ENCODE measurements around the gene ATP2A1.
"Not testable (repeated sequence)": the region's sequence is repeated elsewhere in the genome, so short reads cannot be mapped to it uniquely, and the experiment has no call there.

The ATP2A1 gene

GRCh38 chr16:28859326-28859725, 19.0 kb upstream of the ATP2A1 start:
- Histone ChIP-seq H3K27ac (ENCODE audit: low read depth, low read length, severe bottlenecking) (no peak overlapping the region), H3K4me3 (ENCODE audit: extremely low read depth, insufficient read depth, low read length, poor library complexity, severe bottlenecking) (no peak overlapping the region), H3K36me3 (ENCODE audit: control insufficient read depth, insufficient read depth, low read length) (no peaks in the 10 kb centered on the region), H3K9me3 (ENCODE audit: control insufficient read depth, low read length) (no peaks in the 10 kb centered on the region), H3K4me1 (ENCODE audit: control insufficient read depth, insufficient read depth, low read length, poor library complexity, severe bottlenecking) (no peaks in the 10 kb centered on the region)
- 50 to 57% methylated on average over 2 to 3 of the region's 4 CpGs for WGBS, 2 experiments (ENCODE audit: insufficient coverage in 2 of 2)

- H3K4me3 ChIP-seq (ENCODE audit: extremely low read depth, insufficient read depth, low read length, poor library complexity, severe bottlenecking), result peak overlapping the region; percentile 96
- no peaks in the 10 kb centered on the region for H3K9me3 ChIP-seq (ENCODE audit: control insufficient read depth, low read length)
- peak overlapping the region; percentile 95 for H3K27ac ChIP-seq (ENCODE audit: low read depth, low read length, severe bottlenecking)
- WGBS, 2 experiments (ENCODE audit: insufficient coverage in 2 of 2), result 8% methylated on average over 29 to 34 of the region's 42 CpGs
- peaks cover 8% of the 10 kb centered on the region for H3K4me1 ChIP-seq (ENCODE audit: control insufficient read depth, insufficient read depth, low read length, poor library complexity, severe bottlenecking)
- peaks cover 30% of the 10 kb centered on the region for H3K36me3 ChIP-seq (ENCODE audit: control insufficient read depth, insufficient read depth, low read length)
Measured at GRCh38 chr16:28863929-28864793, 14.1 kb upstream of the ATP2A1 start.

- Histone ChIP-seq H3K27ac (ENCODE audit: low read depth, low read length, severe bottlenecking) (no peak overlapping the region), H3K9me3 (ENCODE audit: control insufficient read depth, low read length) (no peaks in the 10 kb centered on the region), H3K36me3 (ENCODE audit: control insufficient read depth, insufficient read depth, low read length) (peaks cover 39% of the 10 kb centered on the region), H3K4me3 (ENCODE audit: extremely low read depth, insufficient read depth, low read length, poor library complexity, severe bottlenecking) (peak overlapping the region; percentile 96), H3K4me1 (ENCODE audit: control insufficient read depth, insufficient read depth, low read length, poor library complexity, severe bottlenecking) (peaks cover 8% of the 10 kb centered on the region)
- 95 to 97% methylated on average over 11 to 12 of the region's 12 CpGs for WGBS, 2 experiments (ENCODE audit: insufficient coverage in 2 of 2)
Measured at GRCh38 chr16:28865001-28865688, 13.1 kb upstream of the ATP2A1 start.

- no peaks in the 10 kb centered on the region for H3K9me3 ChIP-seq (ENCODE audit: control insufficient read depth, low read length)
- H3K4me1 ChIP-seq (ENCODE audit: control insufficient read depth, insufficient read depth, low read length, poor library complexity, severe bottlenecking), result peaks cover 8% of the 10 kb centered on the region
- H3K4me3 ChIP-seq (ENCODE audit: extremely low read depth, insufficient read depth, low read length, poor library complexity, severe bottlenecking), result no peak overlapping the region
- H3K36me3 ChIP-seq (ENCODE audit: control insufficient read depth, insufficient read depth, low read length), result peaks cover 47% of the 10 kb centered on the region
- no peak overlapping the region for H3K27ac ChIP-seq (ENCODE audit: low read depth, low read length, severe bottlenecking)
- WGBS, 2 experiments (ENCODE audit: insufficient coverage in 2 of 2), result 94% methylated on average over 22 to 28 of the region's 32 CpGs
Measured at GRCh38 chr16:28865722-28866453, 12.4 kb upstream of the ATP2A1 start.

- no peak overlapping the region for H3K4me3 ChIP-seq (ENCODE audit: extremely low read depth, insufficient read depth, low read length, poor library complexity, severe bottlenecking)
- peaks cover 8% of the 10 kb centered on the region for H3K4me1 ChIP-seq (ENCODE audit: control insufficient read depth, insufficient read depth, low read length, poor library complexity, severe bottlenecking)
- 86 to 90% methylated on average over 11 to 17 of the region's 17 CpGs for WGBS, 2 experiments (ENCODE audit: insufficient coverage in 2 of 2)
- no peaks in the 10 kb centered on the region for H3K9me3 ChIP-seq (ENCODE audit: control insufficient read depth, low read length)
- H3K27ac ChIP-seq (ENCODE audit: low read depth, low read length, severe bottlenecking), result no peak overlapping the region
- peaks cover 51% of the 10 kb centered on the region for H3K36me3 ChIP-seq (ENCODE audit: control insufficient read depth, insufficient read depth, low read length)
Measured at GRCh38 chr16:28866454-28866804, 11.9 kb upstream of the ATP2A1 start.

- Histone ChIP-seq H3K4me1 (ENCODE audit: control insufficient read depth, insufficient read depth, low read length, poor library complexity, severe bottlenecking) (peaks cover 8% of the 10 kb centered on the region), H3K27ac (ENCODE audit: low read depth, low read length, severe bottlenecking) (no peak overlapping the region)
Measured at GRCh38 chr16:28867241-28867640, 11.0 kb upstream of the ATP2A1 start.

GRCh38 chr16:28867646-28868045, 10.6 kb upstream of the ATP2A1 start:
- not testable (repeated sequence) for H3K9me3 ChIP-seq (ENCODE audit: control insufficient read depth, low read length); H3K4me1 ChIP-seq (ENCODE audit: control insufficient read depth, insufficient read depth, low read length, poor library complexity, severe bottlenecking); H3K27ac ChIP-seq (ENCODE audit: low read depth, low read length, severe bottlenecking); H3K4me3 ChIP-seq (ENCODE audit: extremely low read depth, insufficient read depth, low read length, poor library complexity, severe bottlenecking)
- H3K36me3 ChIP-seq (ENCODE audit: control insufficient read depth, insufficient read depth, low read length), result peaks cover 61% of the 10 kb centered on the region
- 99 to 100% methylated on average over 8 to 9 of the region's 9 CpGs for WGBS, 2 experiments (ENCODE audit: insufficient coverage in 2 of 2)

More at GRCh38 chr16:28867241-28867640, 11.0 kb upstream of the ATP2A1 start:
- no peak overlapping the region for H3K4me3 ChIP-seq (ENCODE audit: extremely low read depth, insufficient read depth, low read length, poor library complexity, severe bottlenecking)
- 95 to 100% methylated on average over 6 to 10 of the region's 13 CpGs for WGBS, 2 experiments (ENCODE audit: insufficient coverage in 2 of 2)
- H3K36me3 ChIP-seq (ENCODE audit: control insufficient read depth, insufficient read depth, low read length), result peaks cover 58% of the 10 kb centered on the region
- H3K9me3 ChIP-seq (ENCODE audit: control insufficient read depth, low read length), result no peaks in the 10 kb centered on the region

- no peak overlapping the region for H3K27ac ChIP-seq (ENCODE audit: low read depth, low read length, severe bottlenecking)
- H3K36me3 ChIP-seq (ENCODE audit: control insufficient read depth, insufficient read depth, low read length), result peaks cover 72% of the 10 kb centered on the region
- H3K4me3 ChIP-seq (ENCODE audit: extremely low read depth, insufficient read depth, low read length, poor library complexity, severe bottlenecking), result no peak overlapping the region
- H3K4me1 ChIP-seq (ENCODE audit: control insufficient read depth, insufficient read depth, low read length, poor library complexity, severe bottlenecking), result peaks cover 8% of the 10 kb centered on the region
- WGBS, 2 experiments (ENCODE audit: insufficient coverage in 2 of 2), result 93 to 97% methylated on average over 10 to 11 of the region's 11 CpGs
- no peaks in the 10 kb centered on the region for H3K9me3 ChIP-seq (ENCODE audit: control insufficient read depth, low read length)
Measured at GRCh38 chr16:28869201-28869600, 9.1 kb upstream of the ATP2A1 start.

GRCh38 chr16:28872952-28873351, 5.3 kb upstream of the ATP2A1 start:
- 95 to 97% methylated on average over 10 to 11 of the region's 15 CpGs for WGBS, 2 experiments (ENCODE audit: insufficient coverage in 2 of 2)
- H3K27ac ChIP-seq (ENCODE audit: low read depth, low read length, severe bottlenecking), result no peak overlapping the region
- peaks cover 62% of the 10 kb centered on the region for H3K36me3 ChIP-seq (ENCODE audit: control insufficient read depth, insufficient read depth, low read length)
- H3K9me3 ChIP-seq (ENCODE audit: control insufficient read depth, low read length), result no peaks in the 10 kb centered on the region
- H3K4me3 ChIP-seq (ENCODE audit: extremely low read depth, insufficient read depth, low read length, poor library complexity, severe bottlenecking), result no peak overlapping the region
- H3K4me1 ChIP-seq (ENCODE audit: control insufficient read depth, insufficient read depth, low read length, poor library complexity, severe bottlenecking), result peaks cover 14% of the 10 kb centered on the region

GRCh38 chr16:28873543-28874201, 4.6 kb upstream of the ATP2A1 start:
- Histone ChIP-seq H3K4me1 (ENCODE audit: control insufficient read depth, insufficient read depth, low read length, poor library complexity, severe bottlenecking) (peaks cover 14% of the 10 kb centered on the region), H3K4me3 (ENCODE audit: extremely low read depth, insufficient read depth, low read length, poor library complexity, severe bottlenecking) (no peak overlapping the region), H3K27ac (ENCODE audit: low read depth, low read length, severe bottlenecking) (no peak overlapping the region), H3K9me3 (ENCODE audit: control insufficient read depth, low read length) (no peaks in the 10 kb centered on the region), H3K36me3 (ENCODE audit: control insufficient read depth, insufficient read depth, low read length) (peaks cover 55% of the 10 kb centered on the region)
- WGBS, 2 experiments (ENCODE audit: insufficient coverage in 2 of 2), result 92 to 95% methylated on average over 2 to 9 of the region's 18 CpGs

Measured in mesodermal cell (in vitro differentiated cells).